Retinal pigment epithelial cell (primary cell): ENCODE data around the gene PID1.

Experiments used
- DNase-seq: peaks from one replicate; pipeline ENCODE4 v3.0.0-alpha.2; 2010; ENCODE audit warnings: low read depth
- H3K4me3 ChIP-seq: 2 replicates; pipeline ENCODE4 v1.5.1; 2011; ENCODE audit warnings: mild to moderate bottlenecking, low read length, control low read depth, moderate library complexity
- TF ChIP-seq, protein P1 (sequence below): conservative IDR thresholded peaks from 2 replicates; pipeline ENCODE4 v1.5.1; 2011; ENCODE audit warnings: low read depth, low read length, control low read depth, inconsistent platforms

The PID1 gene

GRCh38 chr2:229249536-229249935, 21.6 kb downstream of the PID1 start:
- TF ChIP-seq, protein P1, sequence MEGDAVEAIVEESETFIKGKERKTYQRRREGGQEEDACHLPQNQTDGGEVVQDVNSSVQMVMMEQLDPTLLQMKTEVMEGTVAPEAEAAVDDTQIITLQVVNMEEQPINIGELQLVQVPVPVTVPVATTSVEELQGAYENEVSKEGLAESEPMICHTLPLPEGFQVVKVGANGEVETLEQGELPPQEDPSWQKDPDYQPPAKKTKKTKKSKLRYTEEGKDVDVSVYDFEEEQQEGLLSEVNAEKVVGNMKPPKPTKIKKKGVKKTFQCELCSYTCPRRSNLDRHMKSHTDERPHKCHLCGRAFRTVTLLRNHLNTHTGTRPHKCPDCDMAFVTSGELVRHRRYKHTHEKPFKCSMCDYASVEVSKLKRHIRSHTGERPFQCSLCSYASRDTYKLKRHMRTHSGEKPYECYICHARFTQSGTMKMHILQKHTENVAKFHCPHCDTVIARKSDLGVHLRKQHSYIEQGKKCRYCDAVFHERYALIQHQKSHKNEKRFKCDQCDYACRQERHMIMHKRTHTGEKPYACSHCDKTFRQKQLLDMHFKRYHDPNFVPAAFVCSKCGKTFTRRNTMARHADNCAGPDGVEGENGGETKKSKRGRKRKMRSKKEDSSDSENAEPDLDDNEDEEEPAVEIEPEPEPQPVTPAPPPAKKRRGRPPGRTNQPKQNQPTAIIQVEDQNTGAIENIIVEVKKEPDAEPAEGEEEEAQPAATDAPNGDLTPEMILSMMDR, result no peak
- H3K4me3 ChIP-seq, result no peak overlapping the region
- DNase-seq, result no peak

DNA sequence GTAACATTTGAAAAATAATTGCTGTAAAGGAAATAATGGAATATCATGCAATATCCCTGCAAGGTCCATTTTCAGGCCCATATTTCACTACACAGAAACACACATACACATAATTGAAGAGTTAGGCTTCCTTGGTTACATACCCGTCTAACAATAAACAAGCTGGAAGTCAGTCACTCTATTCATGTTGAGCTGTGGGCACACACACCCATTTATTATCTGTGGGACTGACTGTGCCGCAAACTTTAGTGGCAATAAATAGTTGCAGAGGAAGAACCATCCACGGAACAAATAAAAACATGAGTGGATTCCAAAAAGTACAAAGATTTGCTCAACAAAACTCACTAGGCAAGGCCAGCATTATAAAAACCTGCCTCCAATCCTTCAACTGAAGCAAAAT, 24.8 kb downstream of the PID1 start:
- TF ChIP-seq, protein P1, result no peak
- no peak for DNase-seq
- H3K4me3 ChIP-seq, result no peak overlapping the region

DNA sequence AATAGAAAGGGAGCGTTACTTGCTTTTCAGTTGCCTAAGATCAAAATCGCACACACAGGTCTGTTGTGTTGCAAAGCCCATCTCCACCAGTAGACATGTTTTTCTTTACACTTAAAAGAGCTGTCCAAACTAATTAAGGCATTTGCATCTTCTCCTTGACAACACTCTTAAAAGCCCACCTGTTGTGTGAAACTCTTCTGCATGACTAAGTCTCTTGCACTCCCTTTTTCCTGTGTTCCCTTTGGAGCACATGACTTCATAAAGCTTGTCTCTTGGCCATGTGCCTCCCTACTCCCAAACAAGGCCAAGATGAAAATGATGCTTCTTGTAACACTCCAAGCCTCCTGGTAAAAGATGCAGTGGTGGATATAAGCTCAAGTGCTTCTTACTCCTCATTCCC, 26.1 kb downstream of the PID1 start:
- TF ChIP-seq, protein P1, result no peak
- DNase-seq, result no peak
- H3K4me3 ChIP-seq, result no peak overlapping the region

DNA sequence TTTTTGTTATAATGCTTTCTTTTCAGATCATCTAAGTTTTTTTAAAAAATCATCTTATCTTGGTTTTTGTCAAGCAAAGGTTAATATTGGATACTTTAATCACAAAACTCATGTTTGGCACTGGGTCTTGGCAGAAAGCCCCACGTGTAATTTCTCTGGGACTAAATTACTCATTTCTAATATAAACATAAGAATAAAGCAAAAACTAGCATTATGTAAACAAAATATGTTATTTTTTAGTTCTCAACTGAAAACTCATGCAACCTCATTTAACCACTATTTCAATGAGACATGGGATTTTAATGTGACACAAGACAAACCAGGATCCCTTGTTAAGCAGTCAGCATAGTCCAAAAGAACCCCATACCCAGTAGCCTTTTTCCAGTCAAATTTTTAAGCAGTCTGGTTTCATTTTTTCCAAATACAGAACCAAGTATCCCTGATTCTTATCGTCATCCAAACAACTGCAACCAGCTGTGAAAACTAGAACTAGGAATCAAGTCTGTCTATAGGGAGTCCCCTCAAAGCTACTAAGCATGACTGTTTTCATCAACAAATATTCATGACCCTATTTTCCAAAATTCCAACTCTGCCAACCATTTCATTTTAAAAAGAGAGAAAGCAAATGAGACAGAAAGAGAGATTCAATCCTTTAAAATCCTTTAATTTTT, 27.1 kb downstream of the PID1 start:
- TF ChIP-seq, protein P1, result no peak
- no peak overlapping the region for H3K4me3 ChIP-seq
- no peak for DNase-seq

- no peak overlapping the region for H3K4me3 ChIP-seq
- DNase-seq, result no peak
- TF ChIP-seq, protein P1, result no peak
Measured at GRCh38 chr2:229240984-229241491, 30.0 kb downstream of the PID1 start.

DNA sequence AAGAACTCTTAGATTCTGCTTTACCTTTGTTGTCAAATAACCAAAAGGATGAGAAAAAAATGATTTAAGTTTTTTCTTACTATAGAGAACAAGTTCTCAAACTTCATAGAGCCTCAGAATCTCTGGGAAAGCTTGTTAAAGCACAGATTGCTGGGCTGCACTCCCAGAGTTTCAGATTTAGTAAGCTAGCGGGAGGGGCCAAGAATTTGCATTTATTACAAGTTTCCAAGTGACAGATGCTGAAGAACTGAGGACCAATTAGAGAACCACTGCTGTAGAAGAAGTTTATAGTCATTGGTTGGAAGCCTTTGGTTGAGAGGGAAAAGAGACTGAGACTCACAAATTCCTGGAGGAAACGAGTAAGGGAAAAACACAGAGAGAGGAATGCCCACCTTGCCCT, 32.1 kb downstream of the PID1 start:
- H3K4me3 ChIP-seq, result no peak overlapping the region
- no peak for DNase-seq
- TF ChIP-seq, protein P1, result no peak

- TF ChIP-seq, protein P1, result no peak
- no peak overlapping the region for H3K4me3 ChIP-seq
- no peak for DNase-seq
Measured at GRCh38 chr2:229237270-229237669, 33.8 kb downstream of the PID1 start.
